SK-MEL-5 (cell line): Measurements from ENCODE around the gene MPZL3. TPM values are rescaled to one million over a fixed set of nuclear protein-coding genes. Genes with fewer than 3 reads are reported as not detected.

Experiments used
- DNase-seq: peaks from one replicate; pipeline ENCODE4 v3.0.0-alpha.2; 2016; ENCODE audit warnings: low read depth, low spot score
- in situ Hi-C: cut with HindIII; loops from 2 replicates; pipeline ENCODE4 v1.10.0; 2016; ENCODE audit warnings: low sequenced_read_pairs, high pct_unique_total_duplicates, low pct_unique_long_range_greater_than_20kb
- polyA plus RNA-seq, 2 experiments: library from polyadenylated mRNA; depleted of rRNA; stranded (reverse); fragments of >200 nt; gene quantifications; 2 replicates each; pipeline ENCODE4 v1.2.3, GENCODE V29; 2015
- total RNA-seq: library from RNA; depleted of rRNA; stranded (reverse); fragments of >200 nt; shearing (Covaris generic); gene quantifications from 2 replicates; pipeline ENCODE4 v1.2.3, GENCODE V29; 2014; rRNA removed

The MPZL3 gene
- not detected in 2 replicates for total RNA-seq
- 0.03 TPM in 1 of 2 replicates, not detected in the other for polyA plus RNA-seq (2015; cell fraction: cytosol; rRNA removed)
- not detected in 2 replicates for polyA plus RNA-seq (2015; cell fraction: nucleus; rRNA removed)

- in situ Hi-C loops = no loop called here
- DNase-seq = peak; percentile 39
These were observed at the start of gene MPZL3 for GRCh38 chr11:118251858-118252652. Gene MPZL3, minus strand, starts transcription at chr11:118252365. Its CDS starts 71 bp downstream, at chr11:118252294.

GRCh38 chr11:118301600-118302195 lies 49.5 kb upstream of the MPZL3 start:
- no peak for DNase-seq
- in situ Hi-C loops = no loop called here

- peak; percentile 43 for DNase-seq
- in situ Hi-C loops = no loop called here
These were observed 43.8 kb upstream of the MPZL3 start for GRCh38 chr11:118295815-118296454.

- no peak for DNase-seq
- in situ Hi-C loops = no loop called here
These were observed 43.0 kb upstream of the MPZL3 start for GRCh38 chr11:118295199-118295598.

- in situ Hi-C loops = no loop called here
- no peak for DNase-seq
These were observed 41.9 kb upstream of the MPZL3 start for GRCh38 chr11:118294053-118294452.

- DNase-seq = peak; percentile 2
- in situ Hi-C loops = no loop called here
These were observed 39.4 kb upstream of the MPZL3 start for GRCh38 chr11:118291477-118292135.

- in situ Hi-C loops = no loop called here
- DNase-seq = peak; percentile 47
These were observed 38.8 kb upstream of the MPZL3 start for GRCh38 chr11:118290923-118291322.

- no peak for DNase-seq
- in situ Hi-C loops = no loop called here
These were observed 37.2 kb upstream of the MPZL3 start for GRCh38 chr11:118289401-118289800.

GRCh38 chr11:118287006-118287405 lies 34.8 kb upstream of the MPZL3 start:
- no peak for DNase-seq
- in situ Hi-C loops = no loop called here

GRCh38 chr11:118286545-118286944 lies 34.4 kb upstream of the MPZL3 start:
- in situ Hi-C loops = no loop called here
- DNase-seq = no peak

- no peak for DNase-seq
- in situ Hi-C loops = no loop called here
These were observed 31.7 kb upstream of the MPZL3 start for GRCh38 chr11:118283756-118284350.

- in situ Hi-C loops = no loop called here
- DNase-seq = no peak
These were observed 31.0 kb upstream of the MPZL3 start for GRCh38 chr11:118283037-118283636.

GRCh38 chr11:118282606-118283005 lies 30.4 kb upstream of the MPZL3 start:
- in situ Hi-C loops = no loop called here
- no peak for DNase-seq

GRCh38 chr11:118281284-118281683 lies 29.1 kb upstream of the MPZL3 start:
- in situ Hi-C loops = no loop called here
- DNase-seq = no peak

- in situ Hi-C loops = no loop called here
- no peak for DNase-seq
These were observed 25.1 kb upstream of the MPZL3 start for GRCh38 chr11:118277312-118277711.

GRCh38 chr11:118276422-118276821 lies 24.3 kb upstream of the MPZL3 start:
- in situ Hi-C loops = no loop called here
- no peak for DNase-seq

GRCh38 chr11:118275176-118275575 lies 23.0 kb upstream of the MPZL3 start:
- in situ Hi-C loops = no loop called here
- DNase-seq = no peak
